NCI-H82 (cell line): ENCODE measurements around the gene C4BPB.

Experiments used
- DNase-seq: peaks from one replicate; lab custom pipeline; 2025; lab: John Stamatoyannopoulos, UW

The C4BPB gene

DNA sequence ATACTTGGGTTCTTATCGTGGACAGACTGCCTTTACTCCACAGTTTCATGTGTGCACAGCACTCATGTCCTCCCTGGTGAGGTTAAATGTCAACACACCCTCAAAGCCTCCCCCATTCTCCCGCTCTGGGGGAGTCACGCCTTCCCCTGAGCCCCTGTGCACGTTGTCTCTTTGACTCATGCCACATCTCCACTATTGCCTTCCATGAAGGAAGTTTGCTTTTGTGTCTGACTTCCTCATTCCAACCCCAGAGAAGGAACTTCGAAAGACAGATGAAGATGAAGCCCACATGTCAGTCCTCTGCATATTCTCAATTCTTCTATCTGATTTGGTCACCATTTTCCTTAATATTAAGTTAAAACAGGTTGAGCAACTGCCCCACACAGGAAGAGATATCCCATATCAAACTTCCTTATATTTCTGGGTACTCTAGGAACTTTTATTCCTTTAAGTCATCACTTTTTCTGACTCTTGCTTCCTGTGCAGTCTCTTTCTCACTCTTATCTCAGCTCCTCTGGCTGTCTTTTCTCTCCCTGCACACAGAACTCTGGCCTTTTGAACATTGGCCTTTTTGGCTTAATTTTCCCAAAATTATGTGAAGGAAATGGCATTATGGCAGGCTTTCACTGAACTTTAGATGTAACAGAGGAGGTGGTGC is 56.9 kb downstream of the C4BPB start:
- no peak for DNase-seq
